GM23338 (cell line): ENCODE data around the gene AATF. TPM values are rescaled to one million over a fixed set of nuclear protein-coding genes. Genes with fewer than 3 reads are reported as not detected.

Experiments used
- ATAC-seq: fragments of 200-7000 bp; cut with Tn5 transposase; 3 replicates; pipeline ENCODE4 v1.9.1; 2020
- DNase-seq: peaks from one replicate; pipeline ENCODE4 v3.0.0-alpha.2; 2015; ENCODE audit warnings: low spot score
- H2AFZ ChIP-seq: fragments of 200-600 bp; sonication (generic); 2 replicates; pipeline ENCODE4 v1.8.0; 2016; ENCODE audit warnings: antibody characterized with exemption, mild to moderate bottlenecking, moderate library complexity
- H3F3A ChIP-seq: fragments of 200-600 bp; sonication (generic); replicated peaks from 2 replicates; pipeline ENCODE4 v1.8.0; 2017; ENCODE audit warnings: antibody characterized with exemption, mixed run types, low read depth
- H3K27ac ChIP-seq: fragments of 200-600 bp; sonication (generic); 2 replicates; pipeline ENCODE4 v1.6.1; 2016; ENCODE audit warnings: low read depth
- H3K27me3 ChIP-seq: fragments of 200-600 bp; sonication (generic); 2 replicates; pipeline ENCODE4 v1.8.0; 2016; ENCODE audit warnings: mild to moderate bottlenecking, mixed run types, moderate library complexity; ENCODE audit not compliant: insufficient read depth
- H3K36me3 ChIP-seq: fragments of 200-600 bp; sonication (generic); 2 replicates; pipeline ENCODE4 v1.8.0; 2016; ENCODE audit warnings: mild to moderate bottlenecking; ENCODE audit not compliant: insufficient read depth
- H3K4me1 ChIP-seq: fragments of 200-600 bp; sonication (generic); 2 replicates; pipeline ENCODE4 v1.8.0; 2016; ENCODE audit warnings: mild to moderate bottlenecking, moderate library complexity; ENCODE audit not compliant: insufficient read depth
- H3K4me2 ChIP-seq: fragments of 200-600 bp; sonication (generic); 2 replicates; pipeline ENCODE4 v1.7.1; 2017; ENCODE audit warnings: mixed run types
- H3K4me3 ChIP-seq: fragments of 200-600 bp; sonication (generic); 2 replicates; pipeline ENCODE4 v1.6.1; 2016; ENCODE audit warnings: mixed run types
- H3K79me2 ChIP-seq: fragments of 200-600 bp; sonication (generic); replicated peaks from 2 replicates; pipeline ENCODE4 v1.8.0; 2017; ENCODE audit warnings: mild to moderate bottlenecking; ENCODE audit not compliant: insufficient read depth
- H3K9me2 ChIP-seq: fragments of 200-600 bp; sonication (generic); 2 replicates; pipeline ENCODE4 v1.8.0; 2017; ENCODE audit not compliant: insufficient read depth
- H4K20me1 ChIP-seq: fragments of 200-600 bp; sonication (generic); replicated peaks from 2 replicates; pipeline ENCODE4 v1.8.0; 2017; ENCODE audit warnings: mild to moderate bottlenecking; ENCODE audit not compliant: insufficient read depth
- H3K27ac Mint-ChIP-seq: 2 replicates; pipeline ENCODE4 v1.8.0; 2020; ENCODE audit warnings: inconsistent platforms, mild to moderate bottlenecking, moderate library complexity, mixed read lengths
- H3K27me3 Mint-ChIP-seq: 3 replicates; pipeline ENCODE4 v1.8.0; 2022; ENCODE audit warnings: low read depth, mild to moderate bottlenecking, moderate library complexity, mixed read lengths, inconsistent platforms; ENCODE audit not compliant: insufficient read depth, poor library complexity
- H3K36me3 Mint-ChIP-seq: 3 replicates; pipeline ENCODE4 v1.8.0; 2021; ENCODE audit warnings: low read depth, mild to moderate bottlenecking, inconsistent platforms, moderate library complexity, mixed read lengths
- H3K4me1 Mint-ChIP-seq: 3 replicates; pipeline ENCODE4 v1.8.0; 2020; ENCODE audit warnings: mild to moderate bottlenecking, inconsistent platforms, mixed read lengths
- H3K4me3 Mint-ChIP-seq: 3 replicates; pipeline ENCODE4 v1.8.0; 2021; ENCODE audit warnings: moderate library complexity, mild to moderate bottlenecking, inconsistent platforms, mixed read lengths
- H3K9me3 Mint-ChIP-seq: 3 replicates; pipeline ENCODE4 v1.8.0; 2020; ENCODE audit warnings: moderate library complexity, mild to moderate bottlenecking, inconsistent platforms, mixed read lengths
- CREB1 ChIP-seq: fragments of 250-450 bp; sonication (Bioruptor Pico); IDR thresholded peaks from 2 replicates; pipeline ENCODE4 v1.5.0; 2020; ENCODE audit warnings: low read depth, mild to moderate bottlenecking, moderate library complexity
- CTCF ChIP-seq, 2 experiments: fragments of 200-600 bp in 1 of 2; sonication (generic) in 1 of 2; conservative IDR thresholded peaks; 2 replicates each; pipeline versions ENCODE4 v1.5.1 to v1.6.1; 2016 to 2017; ENCODE audit warnings: antibody characterized with exemption in 2 of 2, low read depth in 2 of 2, mild to moderate bottlenecking in 2 of 2, moderate library complexity in 1 of 2
- ETS1 ChIP-seq: IDR thresholded peaks from 2 replicates; pipeline ENCODE4 v1.6.1; 2016; ENCODE audit warnings: antibody characterized with exemption
- EZH2 ChIP-seq: fragments of 200-600 bp; sonication (generic); IDR thresholded peaks from one replicate; pipeline ENCODE4 v1.8.0; 2017; ENCODE audit warnings: antibody characterized with exemption, mild to moderate bottlenecking, low read depth; ENCODE audit not compliant: unreplicated experiment
- EZH2phosphoT487 ChIP-seq: fragments of 200-600 bp; sonication (generic); IDR thresholded peaks from one replicate; pipeline ENCODE4 v1.8.1; 2018; ENCODE audit warnings: antibody characterized with exemption; ENCODE audit not compliant: unreplicated experiment
- JUNB ChIP-seq: IDR thresholded peaks from one replicate; pipeline ENCODE4 v1.6.1; 2016; ENCODE audit warnings: antibody characterized with exemption; ENCODE audit not compliant: unreplicated experiment
- NANOG ChIP-seq: IDR thresholded peaks from 2 replicates; pipeline ENCODE4 v1.6.1; 2016; ENCODE audit warnings: antibody characterized with exemption, borderline replicate concordance
- POLR2AphosphoS5 ChIP-seq: IDR thresholded peaks from 2 replicates; pipeline ENCODE4 v1.6.1; 2016; ENCODE audit warnings: antibody characterized with exemption, low read depth
- REST ChIP-seq: IDR thresholded peaks from one replicate; pipeline ENCODE4 v1.6.1; 2018; ENCODE audit warnings: antibody characterized with exemption; ENCODE audit not compliant: unreplicated experiment
- STAT1 ChIP-seq: IDR thresholded peaks from one replicate; pipeline ENCODE4 v1.6.1; 2016; ENCODE audit warnings: antibody characterized with exemption; ENCODE audit not compliant: unreplicated experiment
- ZNF114 ChIP-seq: fragments of 250-450 bp; sonication (Bioruptor Pico); IDR thresholded peaks from 2 replicates; pipeline ENCODE4 v1.5.0; 2020; ENCODE audit warnings: mild to moderate bottlenecking, moderate library complexity
- ZNF331 ChIP-seq: fragments of 250-450 bp; sonication (Bioruptor Pico); IDR thresholded peaks from 2 replicates; pipeline ENCODE4 v1.5.0; 2020; ENCODE audit warnings: low read depth, mild to moderate bottlenecking, moderate library complexity
- ZNF462 ChIP-seq: fragments of 250-450 bp; sonication (Bioruptor Pico); IDR thresholded peaks from 2 replicates; pipeline ENCODE4 v1.5.0; 2020; ENCODE audit warnings: mild to moderate bottlenecking, moderate library complexity
- polyA plus RNA-seq: library from polyadenylated mRNA; unstranded; fragments of >200 nt; fragmentation: Nextera tagmentation; extraction: Ambion mirVana; gene quantifications from 2 replicates; pipeline ENCODE4 v1.2.1, GENCODE V29; 2016
- total RNA-seq: library from RNA; depleted of rRNA; stranded (reverse); fragments of >200 nt; shearing (Covaris generic); gene quantifications from 2 replicates; pipeline ENCODE4 v1.2.3, GENCODE V29; 2014

Gene AATF
- total and polyA plus RNA-seq, 2 experiments from 2014 or later = 40.2 to 71.2 TPM

GRCh38 chr17:37092701-37093100 lies 143.9 kb downstream of the AATF start:
- Mint-ChIP-seq H3K4me3 (no peak overlapping the region), H3K36me3 (peaks cover 53% of the 10 kb centered on the region), H3K9me3 (no peaks in the 10 kb centered on the region), H3K27me3 (no peaks in the 10 kb centered on the region), H3K27ac (no peak overlapping the region), H3K4me1 (peaks cover 7% of the 10 kb centered on the region; the same call in 1 of the 3 replicates)
- no peak overlapping the region for H3K4me3 ChIP-seq
- no peak overlapping the region for H3K27ac ChIP-seq
- no peaks in the 10 kb centered on the region; the same call in 1 of the 2 replicates for H4K20me1 ChIP-seq
- H3F3A ChIP-seq = peaks cover 3% of the 10 kb centered on the region
- no peaks in the 10 kb centered on the region for H3K9me2 ChIP-seq
- TF ChIP-seq ETS1 = no peak
- TF ChIP-seq REST = no peak
- no peak for TF ChIP-seq ZNF462 (CRISPR knock-in tag)
- TF ChIP-seq EZH2 = no peak
- no peak for TF ChIP-seq NANOG
- TF ChIP-seq STAT1 = no peak
- TF ChIP-seq JUNB = no peak
- no peak for TF ChIP-seq CTCF (conservative IDR thresholded peaks at IDR 0.05; ENCODE audit: low read depth in 2 of 2)
- TF ChIP-seq ZNF331 (CRISPR knock-in tag) = no peak
- TF ChIP-seq POLR2AphosphoS5 = no peak
- TF ChIP-seq CREB1 (CRISPR knock-in tag) = no peak
- no peak for TF ChIP-seq EZH2phosphoT487
- no peak for TF ChIP-seq ZNF114 (CRISPR knock-in tag)
- H3K27me3 ChIP-seq = no peaks in the 10 kb centered on the region
- H3K4me1 ChIP-seq = no peaks in the 10 kb centered on the region
- DNase-seq (no peak), ATAC-seq (no peak)
- H3K79me2 ChIP-seq = no peaks in the 10 kb centered on the region
- H3K36me3 ChIP-seq = peaks cover 42% of the 10 kb centered on the region
- H3K4me2 ChIP-seq = no peak overlapping the region
- H2AFZ ChIP-seq = no peak overlapping the region
